ENCODE data around the gene B4GALT6. TPM values are rescaled to one million over a fixed set of nuclear protein-coding genes. Genes with fewer than 3 reads are reported as not detected.
"Not testable (repeated sequence)": the region's sequence is repeated elsewhere in the genome, so short reads cannot be mapped to it uniquely, and the experiment has no call there.

The B4GALT6 gene
- total RNA-seq (ENCODE audit: unreplicated experiment) = 31.6 TPM
- long read RNA-seq, partial matches to known transcripts = 0 of 2 reads
- long read RNA-seq, other reads (novel, unspliced or antisense) = 1 of 2 reads

GRCh38 chr18:31684279-31685096 is at the start of gene B4GALT6:
TSS of gene B4GALT6 (minus strand) at chr18:31684581. CDS start at chr18:31684426, 155 bp downstream.
- peak; percentile 73 for DNase-seq (ENCODE audit: low spot score)
- Mint-ChIP-seq H3K27me3 (ENCODE audit: unreplicated experiment) (peaks cover 8% of the 10 kb centered on the region), H3K4me1 (ENCODE audit: unreplicated experiment) (peaks cover 31% of the 10 kb centered on the region), H3K4me3 (ENCODE audit: unreplicated experiment) (peak within 1 kb of the TSS; percentile 97), H3K9me3 (ENCODE audit: unreplicated experiment) (no peaks in the 10 kb centered on the region), H3K36me3 (ENCODE audit: low read depth, unreplicated experiment) (peaks cover 3% of the 10 kb centered on the region), H3K27ac (ENCODE audit: unreplicated experiment) (peak within 1 kb of the TSS; percentile 95)
- no peak for TF ChIP-seq CTCF (IDR thresholded peaks at IDR 0.05; ENCODE audit: unreplicated experiment)

GRCh38 chr18:31731628-31732027 is 47.2 kb upstream of the B4GALT6 start:
- Mint-ChIP-seq H3K4me3 (ENCODE audit: unreplicated experiment) (no peak overlapping the region), H3K9me3 (ENCODE audit: unreplicated experiment) (no peaks in the 10 kb centered on the region), H3K36me3 (ENCODE audit: low read depth, unreplicated experiment) (no peaks in the 10 kb centered on the region), H3K27me3 (ENCODE audit: unreplicated experiment) (peaks cover 2% of the 10 kb centered on the region), H3K4me1 (ENCODE audit: unreplicated experiment) (peaks cover 5% of the 10 kb centered on the region), H3K27ac (ENCODE audit: unreplicated experiment) (no peak overlapping the region)
- DNase-seq (ENCODE audit: low spot score) = no peak
- TF ChIP-seq CTCF (IDR thresholded peaks at IDR 0.05; ENCODE audit: unreplicated experiment) = no peak

GRCh38 chr18:31729196-31729595 is 44.8 kb upstream of the B4GALT6 start:
- not testable (repeated sequence) for H3K4me3 Mint-ChIP-seq (ENCODE audit: unreplicated experiment); H3K4me1 Mint-ChIP-seq (ENCODE audit: unreplicated experiment); H3K9me3 Mint-ChIP-seq (ENCODE audit: unreplicated experiment); H3K27ac Mint-ChIP-seq (ENCODE audit: unreplicated experiment); DNase-seq (ENCODE audit: low spot score); H3K27me3 Mint-ChIP-seq (ENCODE audit: unreplicated experiment); H3K36me3 Mint-ChIP-seq (ENCODE audit: low read depth, unreplicated experiment)

GRCh38 chr18:31723990-31724711 is 39.8 kb upstream of the B4GALT6 start:
- H3K36me3 Mint-ChIP-seq (ENCODE audit: low read depth, unreplicated experiment) = peaks cover 1% of the 10 kb centered on the region
- H3K27me3 Mint-ChIP-seq (ENCODE audit: unreplicated experiment) = no peaks in the 10 kb centered on the region
- H3K27ac Mint-ChIP-seq (ENCODE audit: unreplicated experiment) = no peak overlapping the region
- peaks cover 5% of the 10 kb centered on the region for H3K4me1 Mint-ChIP-seq (ENCODE audit: unreplicated experiment)
- no peak for TF ChIP-seq CTCF (IDR thresholded peaks at IDR 0.05; ENCODE audit: unreplicated experiment)
- no peak for DNase-seq (ENCODE audit: low spot score)
- H3K9me3 Mint-ChIP-seq (ENCODE audit: unreplicated experiment) = no peaks in the 10 kb centered on the region
- no peak overlapping the region for H3K4me3 Mint-ChIP-seq (ENCODE audit: unreplicated experiment)

- Mint-ChIP-seq H3K9me3 (ENCODE audit: unreplicated experiment) (no peaks in the 10 kb centered on the region), H3K27me3 (ENCODE audit: unreplicated experiment) (no peaks in the 10 kb centered on the region), H3K4me3 (ENCODE audit: unreplicated experiment) (no peak overlapping the region), H3K27ac (ENCODE audit: unreplicated experiment) (no peak overlapping the region), H3K36me3 (ENCODE audit: low read depth, unreplicated experiment) (peaks cover 3% of the 10 kb centered on the region), H3K4me1 (ENCODE audit: unreplicated experiment) (peaks cover 5% of the 10 kb centered on the region)
- no peak for DNase-seq (ENCODE audit: low spot score)
- no peak for TF ChIP-seq CTCF (IDR thresholded peaks at IDR 0.05; ENCODE audit: unreplicated experiment)
Measured at GRCh38 chr18:31723639-31723989, 39.2 kb upstream of the B4GALT6 start.
